GM21360 (cell line): ENCODE results near the gene SGCD.

ENCODE experiments used
- ATAC-seq: cut with Tn5 transposase; IDR thresholded peaks from one replicate; pipeline ENCODE4 v1.9.1; 2021; ENCODE audit warnings: mild to moderate bottlenecking, moderate library complexity; ENCODE audit not compliant: unreplicated experiment

The SGCD gene

GRCh38 chr5:156400231-156400986 is 73.4 kb downstream of the SGCD start:
- ATAC-seq, result no peak

- peak; percentile 0 for ATAC-seq
Measured at GRCh38 chr5:156401804-156402203, 74.8 kb downstream of the SGCD start.

- ATAC-seq, result peak; percentile 96
Measured at GRCh38 chr5:156402387-156402921, 75.5 kb downstream of the SGCD start.

GRCh38 chr5:156405988-156406387 is 79.0 kb downstream of the SGCD start:
- ATAC-seq, result no peak

- no peak for ATAC-seq
Measured at GRCh38 chr5:156407251-156407650, 80.3 kb downstream of the SGCD start.

DNA sequence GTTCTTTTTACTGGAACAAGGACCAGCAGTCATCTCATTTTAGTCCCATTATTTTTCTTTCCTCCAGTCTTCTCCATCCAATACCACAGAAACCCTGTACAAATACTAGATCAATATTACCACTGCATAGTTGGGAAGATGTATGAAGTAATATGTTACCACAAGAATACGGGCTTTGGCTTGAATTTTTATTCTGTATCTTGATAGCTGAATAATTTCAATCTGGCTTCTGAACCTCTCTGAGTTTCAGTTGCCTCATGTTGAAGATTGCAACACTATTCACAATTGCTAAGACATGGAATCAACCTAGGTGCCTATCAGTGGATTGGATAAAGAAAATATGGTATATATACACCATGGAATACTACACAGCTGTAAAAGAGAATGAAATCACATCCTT is 82.9 kb downstream of the SGCD start:
- ATAC-seq, result no peak

DNA sequence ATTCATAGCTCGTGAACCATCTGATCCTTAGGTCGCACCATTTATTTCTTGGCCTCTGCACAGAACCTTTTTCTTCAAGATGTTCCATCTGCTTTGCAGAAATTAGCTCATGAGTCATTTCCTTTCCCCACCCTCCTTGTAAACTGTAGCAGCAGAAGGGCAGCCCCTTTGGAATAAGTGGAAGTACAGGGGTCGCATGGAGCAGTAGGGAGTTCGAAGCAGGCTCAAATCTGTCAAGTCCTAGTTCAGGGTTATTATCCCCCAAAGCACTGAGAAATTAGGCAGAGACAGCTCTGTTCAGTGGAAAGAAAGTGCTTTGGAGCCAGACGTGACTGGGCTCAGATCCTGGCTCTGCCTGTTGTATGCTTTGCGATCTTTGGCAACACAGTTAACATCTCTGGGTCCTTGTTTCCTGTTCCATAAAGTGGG is 84.2 kb downstream of the SGCD start:
- ATAC-seq, result no peak

- ATAC-seq, result no peak
Measured at GRCh38 chr5:156411957-156412356, 85.0 kb downstream of the SGCD start.

GRCh38 chr5:156414391-156414790 is 87.4 kb downstream of the SGCD start:
- no peak for ATAC-seq

GRCh38 chr5:156419661-156420060 is 92.7 kb downstream of the SGCD start:
- no peak for ATAC-seq

- no peak for ATAC-seq
Measured at GRCh38 chr5:156420665-156421064, 93.7 kb downstream of the SGCD start.

DNA sequence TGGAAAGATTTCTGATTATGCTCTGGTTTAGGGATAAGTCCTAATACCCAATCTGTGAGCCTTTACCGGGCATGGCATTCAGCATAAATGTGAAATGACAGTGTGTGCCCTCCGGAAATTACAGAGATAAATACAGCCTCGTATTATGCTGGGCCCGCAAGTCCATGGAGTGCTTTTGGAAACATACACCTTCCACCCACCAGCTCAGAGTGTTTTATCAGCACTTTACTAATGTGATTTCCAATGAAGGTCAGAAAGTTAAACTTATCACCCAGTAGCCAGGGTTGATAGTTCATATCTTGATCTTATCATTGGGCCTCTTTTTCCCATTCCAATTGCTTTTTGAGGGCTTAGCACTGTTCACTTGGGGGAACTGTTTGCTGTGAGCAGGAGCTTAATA is 94.8 kb downstream of the SGCD start:
- ATAC-seq, result no peak

DNA sequence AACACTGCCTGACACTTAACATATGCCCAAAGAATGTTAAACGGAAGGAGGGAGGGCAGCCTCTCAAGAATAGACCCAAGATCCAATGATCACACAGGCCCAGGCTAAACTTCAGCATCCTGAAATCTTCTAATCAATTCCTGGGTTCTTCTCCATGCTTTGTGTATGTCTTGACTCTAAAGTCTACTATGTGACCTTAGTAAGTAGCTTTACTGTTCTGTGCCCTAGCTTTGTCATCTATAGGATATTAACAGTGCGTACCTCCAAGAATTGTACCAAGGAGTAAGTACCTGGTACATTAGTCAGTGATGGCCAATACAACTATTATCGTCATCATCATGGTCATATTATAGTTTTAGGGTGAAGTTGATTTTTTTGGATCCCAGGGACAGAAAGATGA is 96.6 kb downstream of the SGCD start:
- no peak for ATAC-seq

DNA sequence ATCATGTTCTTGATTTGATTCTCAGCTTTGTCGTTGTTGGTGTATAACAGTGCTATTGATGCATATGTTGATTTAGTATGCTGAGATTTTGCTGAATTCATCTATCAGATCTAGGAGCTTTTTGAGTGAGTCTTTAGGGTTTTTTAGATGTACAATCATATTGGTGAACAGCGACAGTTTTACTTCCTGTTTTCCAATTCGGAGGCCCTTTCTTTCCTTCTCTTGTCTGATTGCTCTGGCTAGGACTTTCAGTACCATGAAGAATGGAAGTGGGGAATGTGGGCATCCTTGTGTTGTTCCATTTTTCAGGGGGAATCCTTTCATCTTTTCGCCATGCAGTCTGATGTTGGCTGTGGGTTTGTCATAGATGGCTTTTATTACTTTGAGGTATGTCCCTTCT is 100.4 kb downstream of the SGCD start:
- ATAC-seq, result no peak

DNA sequence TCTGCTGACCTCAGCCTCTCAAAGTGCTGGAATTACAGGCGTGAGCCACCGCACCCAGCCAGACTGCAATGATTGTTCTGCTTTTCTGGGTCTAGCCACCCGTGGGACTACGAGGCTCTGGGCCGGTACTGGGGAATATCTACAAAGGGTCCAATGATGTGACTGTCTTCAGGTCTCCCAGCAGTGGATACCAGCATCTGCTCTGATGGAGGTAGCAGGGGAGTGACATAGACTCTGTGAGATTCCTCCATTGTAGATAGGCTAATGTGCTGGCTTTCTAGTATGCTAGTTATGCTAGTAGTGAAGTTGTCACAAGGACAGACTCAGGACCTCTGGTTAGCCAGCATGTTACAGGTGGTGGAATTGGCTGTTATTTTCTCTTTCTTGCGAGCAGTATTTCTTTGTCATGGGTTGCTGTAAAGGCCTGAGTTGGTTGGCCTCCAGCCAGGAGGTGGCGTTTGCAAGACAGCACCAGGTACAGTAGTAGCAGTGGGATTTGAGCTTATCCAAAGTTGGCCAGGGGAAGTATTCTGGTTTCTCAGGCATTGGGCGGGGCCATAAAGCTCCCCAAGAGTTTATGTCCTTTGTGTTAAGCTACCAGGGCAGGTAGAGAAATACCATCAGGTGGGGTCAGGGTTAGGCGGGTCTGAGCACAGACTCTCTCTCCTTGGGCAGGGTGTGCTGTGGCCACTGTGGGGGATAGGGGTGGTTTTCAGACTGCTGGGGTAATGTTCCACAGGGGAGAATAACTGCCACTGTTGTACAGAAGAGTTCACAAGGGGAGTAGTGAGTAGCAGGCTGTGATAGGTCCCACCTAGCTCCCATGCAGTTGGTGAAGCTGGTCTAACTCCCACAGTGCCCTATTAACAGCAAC is 105.2 kb downstream of the SGCD start:
- no peak for ATAC-seq

DNA sequence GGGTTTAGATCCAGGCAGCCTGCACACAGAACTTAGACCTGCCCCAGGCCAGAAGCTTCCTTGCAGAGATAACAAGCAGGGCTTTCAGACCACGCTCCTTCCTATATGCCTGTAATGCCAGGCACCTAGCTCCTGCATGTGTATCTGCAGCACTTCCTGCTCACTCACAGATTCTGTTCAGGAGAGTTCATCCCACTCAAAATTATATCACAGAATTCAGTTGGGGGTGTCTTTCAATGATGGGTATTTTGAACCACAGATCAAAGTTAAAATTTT is 105.8 kb downstream of the SGCD start:
- no peak for ATAC-seq

DNA sequence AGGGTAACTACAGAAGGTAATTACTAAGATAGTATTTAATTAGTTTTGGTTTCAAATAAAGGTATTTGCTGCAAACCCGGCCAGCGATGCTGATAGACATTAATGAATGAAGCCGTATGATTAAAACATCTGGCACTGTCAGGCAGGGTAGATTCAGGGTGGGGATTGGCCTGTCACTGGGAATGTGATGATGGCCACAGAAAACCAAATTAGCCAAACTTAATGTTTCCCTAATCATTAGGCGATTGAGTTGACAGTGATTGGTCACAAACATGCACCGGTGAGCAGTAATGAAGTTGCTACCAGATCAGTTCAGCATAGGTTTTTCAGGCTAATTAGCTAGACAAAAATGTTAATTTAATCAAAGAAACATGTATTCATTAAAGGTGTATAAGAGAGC is 107.5 kb downstream of the SGCD start:
- no peak for ATAC-seq

DNA sequence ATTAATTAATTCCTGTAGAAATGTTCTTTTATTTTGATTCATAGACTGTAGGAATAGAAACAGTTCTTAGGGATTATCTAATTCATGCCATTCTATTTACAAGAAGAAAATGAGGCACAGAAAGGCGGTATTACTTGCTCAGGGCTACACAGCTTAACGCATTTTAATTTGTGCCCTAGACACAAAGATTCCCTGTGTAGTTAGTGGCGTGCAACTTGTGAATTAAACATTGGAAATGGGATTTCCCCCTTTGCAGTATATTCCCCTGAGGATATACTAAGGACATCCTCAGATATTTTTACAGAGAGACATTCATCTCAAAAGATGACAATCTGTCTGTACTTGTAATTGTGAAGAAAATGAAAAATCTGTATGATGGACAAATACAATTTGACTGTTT is 108.1 kb downstream of the SGCD start:
- no peak for ATAC-seq

DNA sequence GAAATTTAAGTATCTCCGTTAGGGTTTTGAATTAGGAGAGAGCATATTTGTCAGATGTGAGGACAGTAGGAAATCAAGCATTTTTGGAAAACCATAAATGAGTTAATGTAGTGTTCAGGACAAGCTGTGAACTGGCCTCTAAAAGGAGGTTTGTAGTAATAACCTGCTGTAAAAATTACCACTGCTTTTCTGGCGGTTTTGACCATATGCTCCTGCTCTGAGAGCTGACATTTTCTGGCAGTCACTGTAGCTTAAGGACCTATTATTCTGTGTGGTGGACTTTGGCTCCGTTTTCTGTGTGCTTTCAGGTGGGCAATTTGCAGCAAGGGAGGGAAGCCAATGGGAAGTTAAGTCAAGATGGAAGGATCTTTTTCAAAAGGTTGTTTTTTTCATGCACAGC is 111.1 kb downstream of the SGCD start:
- ATAC-seq, result no peak

DNA sequence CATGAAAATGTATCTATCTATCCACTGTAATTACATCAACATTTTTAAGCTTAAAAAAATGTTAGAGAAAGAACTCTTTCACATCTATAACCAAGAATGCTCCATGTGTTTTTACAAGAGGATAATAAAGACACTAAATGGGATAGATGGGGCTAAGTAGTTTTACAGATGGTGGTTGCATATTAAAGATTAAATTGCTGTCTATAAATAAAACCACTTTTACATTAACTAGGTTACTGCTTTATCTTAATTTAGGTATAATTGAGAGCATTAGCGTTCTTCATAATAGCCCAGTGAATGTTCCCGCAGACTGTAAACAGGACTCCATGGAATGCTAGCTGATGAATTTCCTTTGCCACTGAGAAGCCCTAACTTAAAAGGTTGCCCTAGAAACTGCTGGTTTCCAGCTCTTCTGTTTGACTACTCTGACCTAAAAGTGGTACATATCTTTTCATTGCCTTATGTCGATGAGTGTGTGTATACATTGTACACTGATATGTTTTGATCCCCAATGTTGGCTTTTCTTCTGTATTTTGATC is 117.9 kb downstream of the SGCD start:
- no peak for ATAC-seq

DNA sequence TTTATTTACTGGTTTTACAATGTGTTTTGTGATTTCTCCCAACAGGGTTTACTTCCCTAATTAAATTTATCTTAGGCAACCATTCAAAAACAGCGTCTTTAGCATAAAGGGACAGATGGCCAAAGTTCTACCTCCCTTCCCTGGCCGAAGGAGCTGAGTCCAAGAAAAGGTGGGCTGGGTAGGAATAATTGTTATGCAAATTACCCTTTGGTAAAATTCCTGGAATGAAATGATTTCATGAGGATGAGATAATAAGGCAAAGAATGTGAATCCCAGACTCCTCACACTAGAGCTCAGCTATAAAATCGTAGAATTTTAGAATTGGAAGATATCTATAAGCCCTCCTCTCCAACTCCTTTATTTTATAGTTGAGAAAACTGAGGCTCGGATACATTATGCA is 119.6 kb downstream of the SGCD start:
- no peak for ATAC-seq

GRCh38 chr5:156450778-156451177 is 123.8 kb downstream of the SGCD start:
- no peak for ATAC-seq
